HG02885 (cell line): ENCODE results near the gene PIK3R5.

Experiments used
- ATAC-seq: cut with Tn5 transposase; IDR thresholded peaks from one replicate; pipeline ENCODE4 v1.9.1; 2021; ENCODE audit warnings: mild to moderate bottlenecking; ENCODE audit not compliant: unreplicated experiment, poor library complexity

PIK3R5 gene, protein sequence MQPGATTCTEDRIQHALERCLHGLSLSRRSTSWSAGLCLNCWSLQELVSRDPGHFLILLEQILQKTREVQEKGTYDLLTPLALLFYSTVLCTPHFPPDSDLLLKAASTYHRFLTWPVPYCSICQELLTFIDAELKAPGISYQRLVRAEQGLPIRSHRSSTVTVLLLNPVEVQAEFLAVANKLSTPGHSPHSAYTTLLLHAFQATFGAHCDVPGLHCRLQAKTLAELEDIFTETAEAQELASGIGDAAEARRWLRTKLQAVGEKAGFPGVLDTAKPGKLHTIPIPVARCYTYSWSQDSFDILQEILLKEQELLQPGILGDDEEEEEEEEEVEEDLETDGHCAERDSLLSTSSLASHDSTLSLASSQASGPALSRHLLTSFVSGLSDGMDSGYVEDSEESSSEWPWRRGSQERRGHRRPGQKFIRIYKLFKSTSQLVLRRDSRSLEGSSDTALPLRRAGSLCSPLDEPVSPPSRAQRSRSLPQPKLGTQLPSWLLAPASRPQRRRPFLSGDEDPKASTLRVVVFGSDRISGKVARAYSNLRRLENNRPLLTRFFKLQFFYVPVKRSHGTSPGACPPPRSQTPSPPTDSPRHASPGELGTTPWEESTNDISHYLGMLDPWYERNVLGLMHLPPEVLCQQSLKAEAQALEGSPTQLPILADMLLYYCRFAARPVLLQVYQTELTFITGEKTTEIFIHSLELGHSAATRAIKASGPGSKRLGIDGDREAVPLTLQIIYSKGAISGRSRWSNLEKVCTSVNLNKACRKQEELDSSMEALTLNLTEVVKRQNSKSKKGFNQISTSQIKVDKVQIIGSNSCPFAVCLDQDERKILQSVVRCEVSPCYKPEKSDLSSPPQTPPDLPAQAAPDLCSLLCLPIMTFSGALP

DNA sequence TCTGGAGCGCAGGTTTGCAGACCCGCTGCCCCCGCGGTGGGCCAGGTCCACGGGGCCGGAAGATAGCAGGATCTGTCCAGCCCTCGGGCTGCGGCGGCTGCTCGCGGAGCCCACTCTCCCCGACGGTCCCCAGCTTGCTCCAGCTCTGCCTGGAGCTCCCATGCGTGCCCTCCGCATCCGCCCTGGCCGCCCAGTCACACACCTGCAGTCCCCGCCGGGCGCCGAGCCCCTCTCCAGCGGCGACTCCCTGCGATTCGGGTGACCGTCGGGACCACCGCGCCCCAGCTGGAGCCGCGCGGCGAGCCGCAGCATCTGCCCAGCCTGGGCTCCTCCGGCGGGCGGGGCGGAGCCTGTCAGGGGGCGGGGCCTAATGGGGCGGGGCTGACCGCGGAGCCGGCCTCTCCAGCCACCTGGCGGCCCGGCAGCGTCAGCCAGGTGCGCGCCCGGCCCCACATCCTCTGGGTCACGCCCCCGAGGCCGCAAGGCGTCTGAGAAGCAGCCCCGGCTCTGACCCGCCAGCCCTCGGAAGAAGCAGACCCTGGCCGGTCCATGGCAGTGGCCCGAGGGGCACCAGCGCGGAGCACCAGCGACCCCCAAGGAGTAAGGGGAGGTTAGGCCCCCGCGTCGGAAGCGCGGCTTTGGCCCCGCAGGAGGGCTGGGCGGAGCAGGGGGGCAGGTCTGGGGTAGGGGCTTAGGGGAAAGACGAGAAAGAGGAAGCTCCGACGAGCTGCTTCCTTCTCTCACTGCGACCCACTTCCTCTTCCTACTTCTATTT, at the start of gene PIK3R5:
Gene PIK3R5, minus strand, starts transcription at position 314 of the 775 bp plus-strand sequence. CDS start 54,213 bp downstream, outside the sequence.
- ATAC-seq: peak; percentile 83

DNA sequence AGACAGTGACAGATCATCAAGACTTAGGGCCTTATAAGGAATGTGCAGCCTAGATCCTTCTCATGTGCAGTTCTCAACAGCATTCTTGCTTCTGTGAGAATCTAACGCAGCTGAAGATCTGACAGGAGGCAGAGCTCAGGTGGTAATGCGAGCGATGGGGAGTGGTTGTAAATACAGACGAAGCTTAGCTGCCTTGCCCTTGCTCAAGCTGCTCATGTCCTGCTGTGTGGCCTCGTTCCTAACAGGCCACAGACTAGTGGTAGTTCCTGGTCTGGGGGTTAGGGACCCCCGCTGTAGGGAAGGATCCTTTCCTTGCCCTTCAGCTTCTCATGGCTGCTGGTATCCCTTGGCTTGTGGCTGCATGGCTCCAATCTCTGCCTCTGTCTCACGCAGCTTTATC, 45.5 kb upstream of the PIK3R5 start:
- no peak for ATAC-seq

DNA sequence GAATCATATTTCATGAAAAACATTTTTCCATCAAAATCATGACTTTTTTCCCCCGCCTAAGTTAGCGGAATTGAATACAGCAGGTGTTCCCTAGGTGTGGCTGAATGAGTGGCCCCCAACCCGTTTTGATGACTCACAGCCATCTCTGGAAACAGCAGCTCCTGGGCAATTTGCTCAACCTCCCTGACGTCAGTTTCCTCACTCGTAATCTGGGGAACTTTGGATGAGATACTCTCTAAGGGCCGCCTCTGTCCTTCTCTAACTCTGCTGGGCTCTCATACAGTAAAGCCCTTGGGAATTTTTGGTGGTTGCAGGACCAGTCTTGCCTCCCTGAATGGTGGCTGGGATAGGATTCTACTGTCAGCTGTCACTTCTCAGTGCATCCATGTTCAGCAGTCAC, 44.2 kb upstream of the PIK3R5 start:
- no peak for ATAC-seq

DNA sequence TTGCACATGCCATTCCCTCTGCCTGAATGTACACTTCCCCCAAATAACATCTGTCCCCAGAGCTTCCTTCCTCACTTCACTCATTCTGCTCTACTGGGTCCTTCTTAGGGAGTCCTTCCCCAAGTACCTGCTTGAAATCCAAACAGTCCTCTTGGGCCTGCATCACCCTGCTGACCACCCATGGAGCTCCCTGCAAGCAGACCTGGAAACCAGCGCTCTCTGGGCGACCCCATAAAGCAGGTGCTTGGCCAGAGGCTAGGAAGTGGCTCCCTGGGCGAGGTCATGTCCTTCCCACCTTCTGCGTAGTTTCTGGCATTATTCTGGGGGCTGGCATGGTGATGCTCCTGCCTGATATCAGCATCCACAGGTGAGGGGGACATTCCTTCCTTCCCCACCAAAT, 43.6 kb upstream of the PIK3R5 start:
- no peak for ATAC-seq

DNA sequence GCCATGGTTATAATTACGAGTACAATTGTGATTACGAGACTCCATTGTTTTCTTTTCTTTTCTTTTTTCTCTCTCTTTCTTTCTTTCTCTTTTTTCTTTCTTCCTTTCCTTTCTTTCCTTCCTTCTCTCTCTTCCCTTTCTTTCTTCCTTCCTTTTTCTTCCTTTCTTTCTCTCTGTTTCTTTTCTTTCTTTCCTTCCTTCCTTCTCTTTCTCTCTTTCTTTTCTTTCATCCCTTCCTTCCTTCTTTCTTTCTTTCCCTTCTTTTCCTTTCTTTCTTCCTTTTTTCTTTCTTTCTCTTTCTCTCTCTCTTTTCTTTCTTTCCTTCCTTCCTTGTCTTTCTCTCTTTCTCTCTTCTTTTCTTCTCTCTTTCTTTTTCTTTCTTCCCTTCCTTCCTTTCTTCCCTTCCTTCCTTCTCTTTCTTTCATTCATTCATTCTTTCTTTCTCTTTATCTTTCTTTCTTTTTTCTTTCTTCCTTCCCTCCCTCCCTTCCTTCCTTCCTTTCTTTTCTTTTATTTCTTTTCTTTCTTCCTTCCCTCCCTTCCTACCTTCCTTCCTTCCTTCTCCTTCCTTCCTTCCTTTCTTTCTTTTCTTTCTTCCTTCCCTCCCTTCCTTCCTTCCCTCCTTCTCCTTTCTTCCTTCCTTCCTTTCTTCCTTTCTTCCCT, 41.7 kb upstream of the PIK3R5 start:
- ATAC-seq: no peak

DNA sequence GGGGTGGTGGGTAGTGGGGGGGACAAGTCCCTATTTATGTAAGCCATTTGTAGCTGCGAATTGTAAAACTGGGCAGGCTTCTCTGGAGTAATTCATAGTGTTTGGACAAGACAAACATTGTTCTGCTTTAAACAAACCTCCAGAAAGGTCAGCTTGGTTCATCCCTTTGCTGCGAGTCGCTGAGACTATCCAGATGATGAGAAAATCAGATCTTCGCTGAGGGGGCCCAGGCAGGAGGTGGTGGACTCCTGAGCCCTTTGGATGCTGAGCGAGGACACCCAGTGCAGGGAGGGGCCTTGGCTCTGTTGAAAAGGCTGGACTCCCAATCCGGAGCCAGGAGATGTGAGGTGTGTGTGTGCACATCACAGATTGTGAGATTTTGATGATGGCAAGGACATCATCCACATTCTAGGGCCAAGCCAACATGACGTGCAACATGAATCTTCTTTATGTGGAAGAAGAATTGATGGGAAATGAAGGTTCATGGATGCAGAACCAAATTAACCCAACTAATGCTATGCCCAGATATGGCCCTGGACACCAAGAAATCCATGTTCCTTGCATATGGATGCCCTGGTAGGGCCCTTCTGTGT, 40.8 kb upstream of the PIK3R5 start:
- no peak for ATAC-seq

DNA sequence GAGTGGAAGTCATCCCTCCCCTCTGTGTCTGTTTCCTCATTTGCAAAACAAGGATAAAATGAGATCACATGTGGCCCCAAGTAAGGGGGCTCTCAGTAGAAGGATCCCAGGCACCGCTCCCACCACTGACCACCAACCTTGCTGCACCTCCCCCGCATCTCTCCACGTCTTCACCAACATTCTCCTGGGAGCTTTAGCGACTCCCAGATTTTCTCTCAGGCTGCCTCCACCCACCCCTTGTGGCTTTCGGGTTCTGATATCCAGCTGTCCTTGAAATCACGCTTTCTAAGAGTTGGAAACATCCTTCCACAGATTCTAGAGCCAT, 39.4 kb upstream of the PIK3R5 start:
- no peak for ATAC-seq

DNA sequence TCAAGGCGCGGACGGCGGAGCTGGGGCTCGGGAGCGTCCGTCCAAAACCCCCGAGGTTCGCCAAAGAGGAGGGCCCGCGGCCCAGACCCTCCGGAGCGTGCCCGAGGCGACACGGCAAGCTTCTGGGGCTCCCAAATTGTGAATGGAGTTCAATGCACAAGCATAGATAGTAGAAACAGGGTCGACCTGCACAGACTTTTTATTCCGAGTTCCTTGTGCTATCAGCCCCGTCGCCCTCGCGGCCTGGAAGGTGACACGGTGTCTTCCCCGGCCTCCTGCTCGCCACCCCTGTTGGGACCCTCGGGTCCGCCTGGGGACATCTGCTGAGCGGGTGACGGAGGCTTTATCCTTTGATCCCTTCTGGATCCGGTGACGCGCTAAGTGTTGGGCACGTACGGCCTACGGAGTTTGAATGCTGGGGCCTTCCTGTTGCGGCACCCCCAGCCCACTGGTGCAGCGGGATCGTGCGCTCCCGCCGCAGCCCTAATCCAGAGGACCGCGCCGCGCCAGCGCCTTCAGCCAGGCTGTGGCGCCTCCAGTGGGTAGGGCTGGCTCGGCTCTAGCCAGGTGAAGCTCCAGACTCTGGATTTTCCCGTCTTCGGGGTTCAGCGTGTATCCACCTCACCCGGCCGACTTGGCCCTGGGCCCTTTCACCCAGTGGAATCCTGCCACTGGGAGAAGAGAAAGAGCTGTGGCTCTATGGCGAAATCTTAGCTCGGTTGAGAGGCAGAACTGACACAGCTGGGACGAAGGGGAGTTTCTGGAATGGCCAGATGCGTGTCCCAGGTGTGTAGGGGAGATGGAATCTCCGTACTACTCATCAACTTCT, 38.8 kb upstream of the PIK3R5 start:
- no peak for ATAC-seq

DNA sequence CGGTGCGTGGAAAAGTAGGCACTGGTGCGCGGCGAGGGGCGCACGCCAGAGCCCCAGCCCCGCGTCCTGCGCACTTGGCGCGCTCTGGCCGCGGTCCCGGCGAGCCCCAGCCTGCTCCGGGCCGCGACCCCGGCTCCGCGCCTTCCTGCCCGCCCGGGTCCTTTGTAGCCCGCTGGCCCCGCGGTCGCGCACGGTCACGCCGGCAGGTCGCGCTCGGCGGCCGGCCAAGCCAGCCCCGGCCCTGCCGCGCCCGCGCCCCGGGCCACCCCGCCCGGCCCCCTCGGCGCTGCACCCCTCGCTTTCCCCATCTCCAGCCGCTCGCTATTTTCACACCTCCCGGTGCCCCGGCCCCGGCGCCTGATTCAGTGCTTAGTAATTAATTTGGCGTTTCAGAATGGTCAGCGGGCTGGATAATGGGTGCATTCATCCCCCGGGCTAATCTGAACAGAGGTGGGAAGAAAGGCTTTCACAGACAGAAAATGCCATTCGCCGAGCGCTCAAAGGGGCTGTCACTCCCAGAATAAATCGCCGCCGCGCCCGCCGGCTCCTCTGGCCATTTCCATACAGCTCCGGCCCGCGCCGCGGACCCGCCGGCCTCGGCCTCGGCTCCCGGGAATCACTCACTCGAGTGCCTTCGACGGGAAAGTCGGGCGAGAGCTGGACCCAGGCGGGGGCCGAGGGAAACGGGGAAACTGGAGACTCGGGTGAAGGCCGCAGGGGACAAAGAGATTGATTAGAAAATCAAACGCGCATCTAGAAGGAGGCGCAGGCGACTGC, 38.0 kb upstream of the PIK3R5 start:
- no peak for ATAC-seq

DNA sequence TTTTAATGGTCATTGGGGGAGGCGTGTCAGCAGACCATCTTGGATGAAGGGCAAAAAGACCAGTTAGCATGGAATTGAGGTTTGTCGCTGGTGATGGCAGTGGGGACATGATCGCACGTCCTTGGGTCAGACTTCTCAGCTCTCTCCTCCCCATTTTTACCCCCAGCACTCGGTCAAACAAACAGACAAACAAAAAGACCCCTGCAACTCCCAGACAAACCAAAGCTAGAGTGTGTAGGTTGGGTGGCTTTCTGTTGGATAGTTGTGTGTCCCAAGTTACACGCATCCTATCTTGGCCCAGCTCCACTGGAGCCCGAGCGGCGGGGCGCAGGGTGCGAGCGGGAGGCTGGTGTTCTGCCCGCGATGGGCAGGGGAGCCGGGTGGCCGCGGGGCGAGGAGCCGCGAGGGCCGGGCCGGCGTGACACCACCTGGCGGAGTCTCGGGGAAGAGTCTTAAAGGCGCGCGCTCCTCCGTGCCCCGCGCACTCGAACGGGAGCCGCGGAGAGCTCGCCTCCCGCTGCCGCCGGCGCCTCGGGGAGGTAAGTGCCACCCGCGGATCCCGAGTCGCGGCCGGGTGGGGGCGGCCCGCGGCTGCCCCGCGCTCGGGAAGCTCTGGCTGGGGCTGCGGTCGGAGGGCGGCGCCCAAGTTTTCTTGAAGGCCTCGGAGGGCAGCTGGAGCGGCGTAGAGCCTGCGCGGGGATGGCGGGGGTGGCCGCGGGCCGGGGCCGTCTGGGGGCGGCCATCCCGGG, 37.3 kb upstream of the PIK3R5 start:
- no peak for ATAC-seq

DNA sequence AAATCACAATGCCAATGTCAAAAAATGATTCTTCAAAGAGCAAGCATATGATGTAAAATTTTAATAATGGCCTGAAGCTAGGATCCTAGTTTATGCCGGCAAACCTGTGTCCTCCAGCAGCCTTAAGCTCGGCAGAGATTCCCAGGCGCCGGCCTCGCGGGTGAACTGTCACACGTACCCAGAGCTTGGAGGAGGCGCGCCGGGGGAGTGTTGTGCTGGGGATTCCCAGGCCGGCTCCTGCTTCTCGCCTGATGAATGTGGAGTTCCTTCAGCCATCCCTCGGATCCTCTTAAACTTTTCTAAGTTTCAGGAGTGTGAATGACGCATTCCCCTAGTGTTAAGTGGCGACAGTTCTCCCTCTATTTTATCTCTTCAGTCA, 36.7 kb upstream of the PIK3R5 start:
- no peak for ATAC-seq

DNA sequence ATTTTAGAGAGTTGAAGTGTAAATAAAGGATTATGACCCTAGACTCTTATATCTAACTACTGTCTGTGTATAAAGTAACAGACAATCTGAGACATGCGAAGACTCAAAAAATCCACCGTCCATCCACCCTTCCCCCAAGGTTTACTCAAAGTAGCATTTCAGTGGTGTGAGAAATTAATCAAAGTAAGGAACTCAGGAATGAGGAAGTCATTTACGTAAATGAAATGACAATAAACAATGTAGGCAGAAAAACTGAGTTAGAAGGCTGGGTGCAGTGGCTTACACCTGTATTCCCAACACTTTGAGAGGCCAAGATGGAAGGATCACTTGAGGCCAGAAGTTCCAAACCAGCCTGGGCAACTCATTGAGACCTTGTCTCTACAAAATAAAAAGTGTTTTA, 36.1 kb upstream of the PIK3R5 start:
- no peak for ATAC-seq

DNA sequence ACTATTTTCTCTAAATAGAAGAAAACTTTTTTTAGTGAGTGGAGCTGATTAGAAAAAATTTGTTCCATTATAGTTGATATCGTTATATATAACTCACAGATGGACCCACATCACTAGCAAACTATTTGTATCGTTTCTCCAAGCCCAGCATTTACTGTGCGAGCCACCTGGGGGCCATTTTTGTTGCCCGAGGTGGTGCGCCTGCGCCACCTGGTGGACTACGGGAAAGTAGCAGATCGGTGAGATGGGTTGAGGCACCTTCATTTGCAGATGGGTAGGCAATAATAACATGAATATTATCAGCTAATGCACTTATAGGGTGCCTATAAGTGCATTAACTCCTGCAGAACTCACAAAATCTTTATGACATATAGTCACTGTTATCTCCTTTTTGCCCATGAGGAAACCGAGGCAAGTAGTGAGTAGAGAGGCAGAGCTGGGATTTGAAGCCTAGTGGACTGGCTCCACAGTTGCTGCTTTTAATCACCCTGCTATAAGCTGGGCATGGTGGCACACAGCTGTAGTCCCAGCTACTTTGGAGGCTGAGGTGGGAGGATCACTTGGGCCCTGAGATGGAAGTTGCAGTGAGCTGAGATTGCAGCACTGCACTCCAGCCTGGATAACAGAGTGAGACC, 32.6 kb upstream of the PIK3R5 start:
- peak; percentile 61 for ATAC-seq

DNA sequence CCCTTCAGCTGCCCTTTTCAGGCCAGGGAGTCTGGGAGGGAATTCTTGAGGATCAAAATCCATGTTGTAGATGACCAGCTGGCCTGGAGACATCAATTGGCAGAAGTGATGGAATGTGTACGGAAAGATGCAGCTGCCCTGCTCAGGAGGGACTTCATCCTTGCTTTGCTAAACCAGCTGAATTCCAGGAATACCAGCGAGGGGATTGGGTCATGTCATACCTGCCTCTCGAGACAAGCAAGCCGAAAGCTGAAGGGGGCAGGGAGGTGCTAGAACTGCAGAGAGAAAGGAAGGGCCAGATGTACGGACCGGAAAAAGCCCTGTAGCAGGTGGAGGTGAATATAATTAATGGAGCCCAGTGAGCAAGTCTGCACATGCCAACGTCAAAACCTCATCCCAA, 30.2 kb upstream of the PIK3R5 start:
- no peak for ATAC-seq

DNA sequence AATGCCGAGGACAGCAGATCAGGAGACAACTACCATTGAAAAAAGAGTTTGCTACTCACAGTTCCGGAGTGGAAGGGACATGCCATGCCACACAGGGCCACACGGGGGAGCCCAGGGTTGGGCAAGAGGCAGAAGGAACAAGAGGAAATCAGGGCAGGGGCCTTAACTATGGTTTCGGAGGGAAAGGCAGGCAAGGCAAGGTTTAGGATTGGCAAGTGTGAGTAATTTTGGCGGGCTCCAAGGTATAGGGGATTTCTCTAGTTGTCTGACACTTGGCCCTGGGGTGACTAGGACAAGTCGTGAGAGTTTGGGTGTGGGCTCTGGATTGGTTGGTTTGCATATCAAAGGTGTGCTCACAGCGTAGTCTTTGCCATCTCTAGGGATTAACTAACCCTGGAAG, 28.8 kb upstream of the PIK3R5 start:
- ATAC-seq: no peak

DNA sequence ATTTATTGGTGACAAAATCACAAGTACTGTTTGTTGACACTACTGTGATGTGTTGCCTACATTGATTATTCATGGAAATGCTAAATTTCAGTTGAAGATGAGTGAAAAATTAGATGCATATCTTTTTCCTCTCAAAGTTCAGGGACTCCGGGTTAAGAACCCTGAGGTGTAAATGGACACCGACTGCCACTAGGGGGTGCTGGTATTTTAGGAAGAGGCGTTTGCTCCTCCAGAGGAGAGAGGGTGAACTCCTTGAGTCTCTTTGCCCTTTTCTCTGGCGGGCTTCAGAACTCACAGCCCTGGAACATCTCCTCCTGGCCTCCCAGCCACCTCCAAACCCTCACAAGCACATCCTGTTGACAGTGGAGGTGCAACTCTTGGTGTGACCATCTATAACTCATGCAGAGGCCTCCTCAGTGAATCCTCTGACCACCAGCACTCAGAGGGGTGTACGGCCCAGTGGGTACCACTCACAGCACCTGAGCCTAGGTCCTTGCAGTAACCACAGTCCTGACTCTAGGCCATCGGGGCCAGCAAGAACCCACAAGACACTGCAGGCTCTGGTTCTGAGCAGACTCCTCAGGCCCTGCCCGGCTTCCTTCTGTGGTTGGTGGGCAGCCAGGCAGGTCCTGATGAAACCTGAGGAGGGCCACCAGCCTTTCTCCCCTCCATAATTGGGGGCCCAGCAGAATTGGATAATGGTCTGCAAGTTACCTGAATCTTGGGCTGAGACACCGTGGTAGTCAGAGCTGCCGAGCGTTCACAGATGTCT, 26.2 kb upstream of the PIK3R5 start:
- no peak for ATAC-seq
